Dendritic cell treated with granulocyte-macrophage colony-stimulating factor and Interleukin-4, amounts not matched to agents 40 ng/mL and 50 ng/mL, for 4 days (primary cell): ENCODE measurements around the gene DIO1.
A peak's percentile ranks its signal among the peaks of the same experiment; 100 is the strongest.

Experiments
- H3K27ac Mint-ChIP-seq: one replicate; pipeline ENCODE4 v1.8.0; 2022; ENCODE audit warnings: mild to moderate bottlenecking, mixed read lengths
- H3K27me3 Mint-ChIP-seq: one replicate; pipeline ENCODE4 v1.8.0; 2022; ENCODE audit warnings: mild to moderate bottlenecking, mixed read lengths
- H3K36me3 Mint-ChIP-seq: one replicate; pipeline ENCODE4 v1.8.0; 2022; ENCODE audit warnings: low read depth, mixed read lengths
- H3K4me1 Mint-ChIP-seq: one replicate; pipeline ENCODE4 v1.8.0; 2022; ENCODE audit warnings: low read depth, mixed read lengths
- H3K4me3 Mint-ChIP-seq: one replicate; pipeline ENCODE4 v1.8.0; 2022; ENCODE audit warnings: mild to moderate bottlenecking, moderate library complexity, mixed read lengths
- H3K9me3 Mint-ChIP-seq: one replicate; pipeline ENCODE4 v1.8.0; 2022; ENCODE audit warnings: mixed read lengths
- intact Hi-C: fragments of 100-400 bp; cut with micrococcal nuclease; formaldehyde crosslinking; loops from one replicate; pipeline ENCODE4 v1.15.0; 2022

The DIO1 gene

GRCh38 chr1:53942127-53942957, 48.4 kb downstream of the DIO1 start:
- Mint-ChIP-seq H3K27ac (peak overlapping the region; percentile 17), H3K4me1 (peaks cover 42% of the 10 kb centered on the region), H3K4me3 (no peak overlapping the region), H3K36me3 (peaks cover 45% of the 10 kb centered on the region), H3K9me3 (no peaks in the 10 kb centered on the region), H3K27me3 (no peaks in the 10 kb centered on the region)
- intact Hi-C loops, result loop anchor here (10.0 kb wide), 1 partner anchor 822 kb away; the partner anchor contains the start of gene PARS2

DNA sequence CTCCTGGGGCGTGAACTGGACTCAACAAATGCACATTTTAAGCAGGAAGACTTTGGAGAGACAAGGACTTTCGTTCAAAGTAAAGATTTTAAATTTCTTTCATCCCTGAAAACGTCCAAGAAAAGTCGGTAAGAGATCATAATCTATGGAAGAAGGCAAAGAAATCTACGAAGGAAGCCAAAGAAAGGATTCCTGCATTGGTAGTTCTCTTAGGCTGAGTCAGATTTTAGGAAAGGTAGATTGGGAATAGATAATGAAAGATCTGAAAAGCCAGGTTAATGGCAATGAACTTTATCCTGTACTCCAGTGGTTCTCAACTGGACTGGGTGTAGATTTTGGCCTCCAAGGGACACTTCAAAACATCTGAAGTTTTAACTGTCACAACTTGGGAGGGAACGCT, 49.1 kb downstream of the DIO1 start:
- Mint-ChIP-seq H3K4me1 (peaks cover 44% of the 10 kb centered on the region), H3K9me3 (no peaks in the 10 kb centered on the region), H3K27me3 (no peaks in the 10 kb centered on the region), H3K4me3 (no peak overlapping the region), H3K36me3 (peaks cover 37% of the 10 kb centered on the region), H3K27ac (peak overlapping the region; percentile 17)
- intact Hi-C loops, result loop anchor here (10.0 kb wide), 1 partner anchor 822 kb away; the partner anchor contains the start of gene PARS2

DNA sequence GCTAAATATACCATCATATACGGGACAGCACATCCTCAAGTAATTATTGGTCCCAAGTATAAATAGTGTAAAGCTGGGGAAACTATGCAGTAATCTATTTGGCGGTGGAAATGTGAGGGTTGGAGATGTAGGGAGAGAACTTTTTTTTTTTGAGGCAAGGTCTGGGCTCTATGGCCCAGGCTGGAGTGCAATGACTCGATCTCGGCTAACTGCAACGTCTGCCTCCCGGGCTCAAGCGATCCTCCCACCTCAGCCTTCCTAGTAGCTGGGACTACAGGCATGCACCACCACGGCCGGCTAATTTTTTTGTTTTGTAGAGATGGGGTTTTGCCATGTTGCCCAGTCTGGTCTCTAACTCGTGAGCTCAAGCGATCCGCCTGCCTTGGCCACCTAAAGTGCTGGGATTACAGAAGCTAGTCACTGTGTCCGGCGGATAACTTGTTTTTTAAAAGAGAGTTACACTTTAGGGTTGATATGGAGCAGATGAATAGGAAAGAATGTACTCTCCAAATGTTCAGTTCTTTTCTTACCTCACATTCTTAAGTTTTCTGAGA, 49.6 kb downstream of the DIO1 start:
- Mint-ChIP-seq H3K4me1 (peaks cover 44% of the 10 kb centered on the region), H3K36me3 (peaks cover 33% of the 10 kb centered on the region)
- intact Hi-C loops, result loop anchor here (10.0 kb wide), 1 partner anchor 821 kb away; the partner anchor contains the start of gene PARS2

GRCh38 chr1:53944469-53945182, 50.6 kb downstream of the DIO1 start:
- Mint-ChIP-seq H3K4me3 (peak overlapping the region; percentile 95), H3K27ac (peak overlapping the region; percentile 88), H3K36me3 (peaks cover 30% of the 10 kb centered on the region)

More for the DNA sequence above, 49.6 kb downstream of the DIO1 start:
- Mint-ChIP-seq H3K4me3 (no peak overlapping the region), H3K27me3 (no peaks in the 10 kb centered on the region), H3K27ac (peak overlapping the region; percentile 17), H3K9me3 (no peaks in the 10 kb centered on the region)

DNA sequence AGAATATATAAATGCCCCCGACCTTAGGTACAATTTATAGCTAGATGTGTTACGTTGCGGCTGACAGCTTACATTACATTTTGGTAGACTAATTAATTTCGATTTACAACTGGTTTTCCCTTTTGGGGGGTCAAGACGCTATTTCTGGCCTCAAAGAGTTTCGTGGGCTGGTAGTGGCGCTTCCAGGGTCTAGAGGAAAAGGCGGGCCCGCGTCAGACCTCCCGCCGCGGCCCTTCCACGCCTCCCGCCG, 51.1 kb downstream of the DIO1 start:
- intact Hi-C loops, result loop anchor here (10.0 kb wide), 1 partner anchor 820 kb away; the partner anchor contains the start of gene PARS2
- H3K4me1 Mint-ChIP-seq, result peaks cover 42% of the 10 kb centered on the region
- no peaks in the 10 kb centered on the region for H3K27me3 Mint-ChIP-seq
- peak overlapping the region; percentile 95 for H3K4me3 Mint-ChIP-seq
- peaks cover 28% of the 10 kb centered on the region for H3K36me3 Mint-ChIP-seq
- no peaks in the 10 kb centered on the region for H3K9me3 Mint-ChIP-seq
- peak overlapping the region; percentile 88 for H3K27ac Mint-ChIP-seq

More at GRCh38 chr1:53944469-53945182, 50.6 kb downstream of the DIO1 start:
- Mint-ChIP-seq H3K4me1 (peaks cover 44% of the 10 kb centered on the region), H3K27me3 (no peaks in the 10 kb centered on the region), H3K9me3 (no peaks in the 10 kb centered on the region)
- intact Hi-C loops, result loop anchor here (10.0 kb wide), 1 partner anchor 820 kb away; the partner anchor contains the start of gene PARS2

GRCh38 chr1:53945433-53946251, 51.7 kb downstream of the DIO1 start, which contains the start of gene IFT25:
Gene IFT25, minus strand, starts transcription at chr1:53945699. Its CDS starts 5,617 bp downstream, at chr1:53940082.
- H3K4me1 Mint-ChIP-seq, result peaks cover 39% of the 10 kb centered on the region

GRCh38 chr1:53946252-53947171, 52.5 kb downstream of the DIO1 start, which contains the start of gene LRRC42:
Gene LRRC42, plus strand, starts transcription at chr1:53946350. Its CDS starts 5,650 bp downstream, at chr1:53952000.
- Mint-ChIP-seq H3K4me3 (peak within 1 kb of the TSS; percentile 95), H3K9me3 (no peaks in the 10 kb centered on the region), H3K27me3 (no peaks in the 10 kb centered on the region), H3K27ac (peak within 1 kb of the TSS; percentile 88), H3K4me1 (peaks cover 39% of the 10 kb centered on the region), H3K36me3 (peaks cover 28% of the 10 kb centered on the region)
- intact Hi-C loops, result loop anchor here (1.0 to 10.0 kb wide), 4 partner anchors 57 to 818 kb away; partner anchors contain the start of genes NDC1, PARS2, TCEANC2 and TMEM59

More at GRCh38 chr1:53945433-53946251, 51.7 kb downstream of the DIO1 start, which contains the start of gene IFT25:
- Mint-ChIP-seq H3K9me3 (no peaks in the 10 kb centered on the region), H3K27me3 (no peaks in the 10 kb centered on the region), H3K4me3 (peak within 1 kb of the TSS; percentile 95), H3K36me3 (peaks cover 24% of the 10 kb centered on the region), H3K27ac (peak within 1 kb of the TSS; percentile 88)
- intact Hi-C loops, result loop anchor here (1.0 to 10.0 kb wide), 4 partner anchors 56 to 819 kb away; partner anchors contain the start of genes NDC1, PARS2, TCEANC2 and TMEM59

- peak overlapping the region; percentile 88 for H3K27ac Mint-ChIP-seq
Measured at GRCh38 chr1:53947172-53947907, 53.4 kb downstream of the DIO1 start.

GRCh38 chr1:53948291-53948690, 54.3 kb downstream of the DIO1 start:
- Mint-ChIP-seq H3K4me1 (peaks cover 30% of the 10 kb centered on the region), H3K9me3 (no peaks in the 10 kb centered on the region), H3K36me3 (peaks cover 46% of the 10 kb centered on the region), H3K27me3 (no peaks in the 10 kb centered on the region), H3K4me3 (no peak overlapping the region), H3K27ac (no peak overlapping the region)
- intact Hi-C loops, result loop anchor here (2.0 to 10.0 kb wide), 2 partner anchors 87 to 817 kb away; partner anchors contain the start of gene PARS2

More at GRCh38 chr1:53947172-53947907, 53.4 kb downstream of the DIO1 start:
- peak overlapping the region; percentile 83 for H3K4me3 Mint-ChIP-seq
- no peaks in the 10 kb centered on the region for H3K27me3 Mint-ChIP-seq
- peaks cover 36% of the 10 kb centered on the region for H3K36me3 Mint-ChIP-seq
- no peaks in the 10 kb centered on the region for H3K9me3 Mint-ChIP-seq
- H3K4me1 Mint-ChIP-seq, result peaks cover 39% of the 10 kb centered on the region
- intact Hi-C loops, result loop anchor here (10.0 kb wide), 1 partner anchor 817 kb away; the partner anchor contains the start of gene PARS2

- Mint-ChIP-seq H3K4me1 (peaks cover 20% of the 10 kb centered on the region), H3K27ac (no peak overlapping the region), H3K36me3 (peaks cover 54% of the 10 kb centered on the region), H3K9me3 (no peaks in the 10 kb centered on the region), H3K27me3 (no peaks in the 10 kb centered on the region), H3K4me3 (no peak overlapping the region)
- intact Hi-C loops, result loop anchor here (1.0 to 10.0 kb wide), 3 partner anchors 71 to 815 kb away; partner anchors contain the start of gene PARS2
Measured at GRCh38 chr1:53949023-53949990, 55.3 kb downstream of the DIO1 start.

DNA sequence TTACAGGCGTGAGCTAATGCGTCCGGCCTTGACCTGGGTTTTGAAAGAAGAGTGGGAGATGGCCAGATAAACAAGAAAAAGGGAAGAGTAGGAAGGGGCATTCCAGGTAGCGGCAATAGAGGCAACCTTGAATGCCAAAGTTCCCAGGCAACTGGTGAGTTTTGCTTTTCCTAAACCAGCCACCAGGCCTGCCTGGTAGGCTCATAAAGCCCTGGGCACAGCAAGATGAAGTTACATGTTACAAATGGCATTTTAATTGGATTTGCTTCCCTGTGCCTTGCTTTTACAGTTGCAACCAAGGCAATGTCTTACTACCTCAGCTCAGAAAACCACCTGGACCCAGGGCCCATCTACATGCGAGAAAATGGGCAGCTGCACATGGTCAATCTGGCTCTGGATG, 57.7 kb downstream of the DIO1 start:
- Mint-ChIP-seq H3K4me1 (peaks cover 9% of the 10 kb centered on the region), H3K27me3 (no peaks in the 10 kb centered on the region), H3K4me3 (no peak overlapping the region), H3K9me3 (no peaks in the 10 kb centered on the region), H3K36me3 (peaks cover 32% of the 10 kb centered on the region), H3K27ac (no peak overlapping the region)
- intact Hi-C loops, result no loop called here
